Gastrocnemius medialis (tissue), 4 donors: ENCODE results near the gene KIF7.

ENCODE experiments used
- POLR2A ChIP-seq, 2 donors: fragments of 450-650 bp; IDR thresholded peaks; one replicate each; pipeline ENCODE4 v1.6.1; 2017; ENCODE audit warnings: antibody characterized with exemption in 2 of 2, mild to moderate bottlenecking in 2 of 2, moderate library complexity in 2 of 2
- TF ChIP-seq, protein P1 (sequence below), 5 experiments: fragments of 450-650 bp in 3 of 5; fragments of 200-600 bp in 2 of 5; sonication (generic) in 2 of 5; IDR thresholded peaks in 4 of 5; conservative IDR thresholded peaks in 1 of 5; 1 replicate in 4 of 5; 2 replicates in 1 of 5; pipeline ENCODE4 v1.5.1; 2016 to 2019; ENCODE audit warnings: antibody characterized with exemption in 5 of 5, mild to moderate bottlenecking in 3 of 5, moderate library complexity in 3 of 5

DNA sequence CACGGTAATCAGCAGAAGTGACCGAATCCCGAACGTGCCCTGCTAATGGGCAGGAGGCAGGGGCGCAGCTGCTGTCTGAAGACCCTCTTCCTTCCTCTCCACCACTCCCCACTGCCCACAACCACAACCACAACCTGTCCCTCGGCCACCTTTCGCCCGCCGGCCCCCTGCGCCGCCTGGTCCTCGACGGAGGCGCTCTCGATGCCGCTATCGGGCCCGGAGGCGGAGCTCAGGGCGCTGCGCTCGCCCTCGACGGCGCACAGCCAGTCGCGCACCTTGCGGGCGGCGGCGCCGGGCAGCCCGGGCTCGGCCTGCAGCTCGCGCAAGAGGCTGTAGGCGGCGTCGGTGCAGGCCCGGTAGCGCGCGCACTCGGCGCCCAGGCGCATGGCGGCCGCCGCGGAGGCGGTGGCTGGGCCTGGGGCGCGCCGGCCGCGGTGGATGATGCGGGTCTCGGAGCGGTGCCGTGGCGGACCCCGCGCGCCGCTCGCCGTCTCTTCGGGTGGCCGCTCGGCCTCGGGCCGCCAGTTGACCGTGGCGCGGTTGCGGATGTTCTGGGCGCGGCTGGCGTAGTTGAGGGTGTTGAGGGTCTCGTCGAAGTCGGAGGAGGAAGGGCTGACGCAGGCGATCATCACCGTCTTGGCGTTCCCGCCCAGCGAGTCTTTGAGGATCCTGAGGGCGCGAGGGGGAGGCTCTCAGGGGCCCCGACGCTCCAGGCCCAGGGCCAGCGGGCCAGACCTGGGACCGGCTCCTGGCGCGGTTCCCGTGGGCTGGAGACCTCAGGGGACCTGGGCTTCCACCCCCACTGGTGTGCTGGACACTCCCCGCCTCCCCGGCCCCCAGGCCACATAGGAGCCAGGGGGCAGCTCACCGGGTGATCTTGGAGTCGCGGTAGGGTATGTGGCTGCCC lies 6.9 kb downstream of the KIF7 start:
- no peak for TF ChIP-seq POLR2A (IDR thresholded peaks at IDR 0.05)
- TF ChIP-seq, protein P1, sequence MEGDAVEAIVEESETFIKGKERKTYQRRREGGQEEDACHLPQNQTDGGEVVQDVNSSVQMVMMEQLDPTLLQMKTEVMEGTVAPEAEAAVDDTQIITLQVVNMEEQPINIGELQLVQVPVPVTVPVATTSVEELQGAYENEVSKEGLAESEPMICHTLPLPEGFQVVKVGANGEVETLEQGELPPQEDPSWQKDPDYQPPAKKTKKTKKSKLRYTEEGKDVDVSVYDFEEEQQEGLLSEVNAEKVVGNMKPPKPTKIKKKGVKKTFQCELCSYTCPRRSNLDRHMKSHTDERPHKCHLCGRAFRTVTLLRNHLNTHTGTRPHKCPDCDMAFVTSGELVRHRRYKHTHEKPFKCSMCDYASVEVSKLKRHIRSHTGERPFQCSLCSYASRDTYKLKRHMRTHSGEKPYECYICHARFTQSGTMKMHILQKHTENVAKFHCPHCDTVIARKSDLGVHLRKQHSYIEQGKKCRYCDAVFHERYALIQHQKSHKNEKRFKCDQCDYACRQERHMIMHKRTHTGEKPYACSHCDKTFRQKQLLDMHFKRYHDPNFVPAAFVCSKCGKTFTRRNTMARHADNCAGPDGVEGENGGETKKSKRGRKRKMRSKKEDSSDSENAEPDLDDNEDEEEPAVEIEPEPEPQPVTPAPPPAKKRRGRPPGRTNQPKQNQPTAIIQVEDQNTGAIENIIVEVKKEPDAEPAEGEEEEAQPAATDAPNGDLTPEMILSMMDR (IDR thresholded peaks at IDR 0.05 in 4 of 5, conservative IDR thresholded peaks at IDR 0.05 in 1 of 5) = no peak
